DMS153 treated with DMSO at 0.1 percent for 48 hours (cell line): ENCODE measurements around the gene ABCC11.

Source experiments
- DNase-seq: peaks from one replicate; lab custom pipeline; 2025; ENCODE audit not compliant: unreplicated experiment; lab: John Stamatoyannopoulos, UW

The ABCC11 gene

GRCh38 chr16:48133455-48134211 lies 113.7 kb downstream of the ABCC11 start:
- no peak for DNase-seq

- no peak for DNase-seq
These were observed 114.6 kb downstream of the ABCC11 start for GRCh38 chr16:48132696-48133095.

- DNase-seq = no peak
These were observed 116.0 kb downstream of the ABCC11 start for GRCh38 chr16:48131201-48131935.

GRCh38 chr16:48129926-48130325 lies 117.4 kb downstream of the ABCC11 start:
- no peak for DNase-seq

GRCh38 chr16:48128769-48129168 lies 118.6 kb downstream of the ABCC11 start:
- no peak for DNase-seq

GRCh38 chr16:48126801-48127644 lies 120.3 kb downstream of the ABCC11 start:
- DNase-seq = peak; percentile 51

GRCh38 chr16:48125888-48126287 lies 121.5 kb downstream of the ABCC11 start:
- no peak for DNase-seq

GRCh38 chr16:48124266-48124665 lies 123.1 kb downstream of the ABCC11 start:
- no peak for DNase-seq

- DNase-seq = no peak
These were observed 124.1 kb downstream of the ABCC11 start for GRCh38 chr16:48123104-48123788.

- no peak for DNase-seq
These were observed 126.1 kb downstream of the ABCC11 start for GRCh38 chr16:48121276-48121675.

- no peak for DNase-seq
These were observed 128.5 kb downstream of the ABCC11 start for GRCh38 chr16:48118841-48119240.

- no peak for DNase-seq
These were observed 129.9 kb downstream of the ABCC11 start for GRCh38 chr16:48117217-48118105.
